ENCODE measurements around the gene VIPR1.

Gene VIPR1

DNA sequence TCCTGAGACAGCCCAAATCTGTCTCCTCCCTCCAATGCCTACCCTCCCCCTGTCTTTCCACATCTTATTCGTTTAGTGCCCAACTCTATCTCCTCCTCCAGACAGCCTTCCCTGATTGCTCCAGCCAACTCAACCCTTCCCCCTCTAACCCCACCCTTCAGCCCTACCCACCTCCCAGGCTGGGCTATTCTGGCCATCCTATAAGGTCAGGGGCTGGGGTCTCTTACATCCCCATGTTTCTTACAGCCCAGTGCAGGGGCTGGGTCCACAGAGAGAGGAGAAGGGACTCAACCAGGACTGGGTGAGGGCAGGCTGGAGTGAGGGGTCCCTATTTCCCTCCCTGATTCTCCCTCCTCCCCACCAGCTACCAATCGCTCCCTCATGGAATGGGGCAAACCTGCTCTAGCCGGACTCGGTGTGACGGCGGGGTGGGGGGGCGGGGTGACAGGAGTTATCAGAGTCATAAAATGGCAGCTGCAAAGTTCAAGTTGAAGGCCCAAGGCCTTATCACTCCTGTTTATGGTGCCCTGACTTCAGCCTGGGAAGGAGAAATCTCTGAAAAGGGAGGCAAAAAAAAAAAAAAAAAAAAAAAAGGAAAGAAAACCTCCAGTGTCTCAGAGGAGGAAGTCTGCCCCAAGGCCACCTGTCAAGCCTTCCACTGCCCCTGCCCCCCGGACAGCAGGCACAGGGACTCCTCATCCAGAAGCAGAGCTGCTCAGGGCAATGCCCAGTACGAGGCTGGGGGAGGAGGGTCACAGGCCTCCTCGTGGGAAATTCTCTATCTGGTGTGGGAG is 2.1 kb downstream of the VIPR1 start:
- no peak for DNase-seq (ENCODE audit: low read depth)
- no peak overlapping the region for H3K9ac ChIP-seq (ENCODE audit: low read length)
- no peak overlapping the region for H3K4me3 ChIP-seq (ENCODE audit: low read length)
- H3K9me3 ChIP-seq (ENCODE audit: control insufficient read depth, low read length), result no peaks in the 10 kb centered on the region
- peaks cover 10% of the 10 kb centered on the region for H3K4me1 ChIP-seq (ENCODE audit: control insufficient read depth, insufficient read depth, low read length)
- H3K27me3 ChIP-seq (replicated peaks; ENCODE audit: control insufficient read depth, insufficient read depth, low read length), result peaks cover 67% of the 10 kb centered on the region
- H3K36me3 ChIP-seq (ENCODE audit: control insufficient read depth, insufficient read depth, low read length, severe bottlenecking), result no peaks in the 10 kb centered on the region

DNA sequence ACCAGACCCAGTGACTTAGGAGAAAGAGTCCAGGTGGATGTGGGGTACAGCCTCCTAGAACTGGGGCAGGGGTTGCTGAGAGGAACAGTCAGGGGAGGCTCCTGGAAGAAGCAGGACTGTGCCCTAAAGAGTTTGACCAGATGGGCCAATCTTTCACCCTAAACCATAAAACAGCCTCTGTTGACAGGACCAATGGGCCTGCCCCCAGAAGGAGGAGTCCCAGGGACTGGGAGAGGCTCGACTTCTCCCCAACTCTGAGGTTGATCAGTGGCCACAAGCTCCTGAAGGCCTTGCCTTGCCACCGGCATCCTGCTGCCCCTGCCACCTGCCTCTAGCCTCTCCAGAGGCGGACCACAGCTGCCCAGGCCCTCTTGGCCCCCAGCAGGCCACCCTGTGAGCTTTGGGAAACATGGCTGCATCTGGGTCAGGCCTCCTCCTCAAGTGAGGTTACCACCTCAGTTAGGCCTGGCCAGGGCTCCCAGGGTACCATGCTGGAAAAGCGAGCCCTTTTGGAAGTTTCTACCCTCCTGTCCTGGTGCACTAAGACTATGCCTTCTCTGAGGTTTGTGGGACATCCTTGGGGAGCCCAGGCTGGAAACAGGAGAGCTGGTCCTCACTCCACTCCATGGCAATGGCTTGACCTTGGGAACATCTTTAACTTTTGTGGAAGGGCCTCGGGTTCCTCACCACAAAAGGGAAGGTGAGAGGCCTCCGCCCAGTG is 2.8 kb downstream of the VIPR1 start:
- Histone ChIP-seq H3K9me3 (ENCODE audit: control insufficient read depth, low read length) (no peaks in the 10 kb centered on the region), H3K9ac (ENCODE audit: low read length) (no peak overlapping the region), H3K27me3 (replicated peaks; ENCODE audit: control insufficient read depth, insufficient read depth, low read length) (peaks cover 64% of the 10 kb centered on the region), H3K4me3 (ENCODE audit: low read length) (no peak overlapping the region), H3K4me1 (ENCODE audit: control insufficient read depth, insufficient read depth, low read length) (peaks cover 10% of the 10 kb centered on the region), H3K36me3 (ENCODE audit: control insufficient read depth, insufficient read depth, low read length, severe bottlenecking) (no peaks in the 10 kb centered on the region)
- no peak for DNase-seq (ENCODE audit: low read depth)

DNA sequence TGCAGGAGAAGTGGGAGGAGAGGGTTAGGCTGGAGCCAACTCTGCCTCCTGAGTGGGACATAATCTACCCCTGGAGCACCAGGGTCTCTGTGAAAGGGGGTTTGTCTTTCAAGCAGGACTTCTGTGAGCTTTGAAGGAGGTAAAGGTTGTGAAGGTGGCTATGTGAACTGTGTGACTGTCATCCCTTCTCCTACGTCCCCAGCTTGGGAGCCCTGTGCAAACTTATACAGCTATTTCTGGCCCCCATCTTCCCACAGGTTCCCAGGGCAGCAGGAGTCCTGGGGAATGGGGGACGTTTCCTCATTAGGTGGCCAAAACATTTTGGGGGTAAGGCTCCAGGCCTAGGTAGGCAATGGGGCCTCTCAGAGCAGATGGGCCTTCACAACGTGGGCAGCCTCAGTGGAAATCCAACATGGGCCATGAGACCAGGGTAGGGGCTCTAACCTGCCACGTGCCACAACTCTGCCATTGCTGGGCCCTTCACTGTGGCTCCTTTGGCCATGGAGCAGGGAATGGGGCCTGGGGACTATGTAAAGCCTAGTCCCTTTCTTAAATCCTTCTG is 3.5 kb downstream of the VIPR1 start:
- H3K4me3 ChIP-seq (ENCODE audit: low read length), result no peak overlapping the region
- no peaks in the 10 kb centered on the region for H3K9me3 ChIP-seq (ENCODE audit: control insufficient read depth, low read length)
- H3K27me3 ChIP-seq (replicated peaks; ENCODE audit: control insufficient read depth, insufficient read depth, low read length), result peaks cover 57% of the 10 kb centered on the region
- H3K36me3 ChIP-seq (ENCODE audit: control insufficient read depth, insufficient read depth, low read length, severe bottlenecking), result no peaks in the 10 kb centered on the region
- H3K4me1 ChIP-seq (ENCODE audit: control insufficient read depth, insufficient read depth, low read length), result peaks cover 17% of the 10 kb centered on the region
- H3K9ac ChIP-seq (ENCODE audit: low read length), result no peak overlapping the region
- no peak for DNase-seq (ENCODE audit: low read depth)

DNA sequence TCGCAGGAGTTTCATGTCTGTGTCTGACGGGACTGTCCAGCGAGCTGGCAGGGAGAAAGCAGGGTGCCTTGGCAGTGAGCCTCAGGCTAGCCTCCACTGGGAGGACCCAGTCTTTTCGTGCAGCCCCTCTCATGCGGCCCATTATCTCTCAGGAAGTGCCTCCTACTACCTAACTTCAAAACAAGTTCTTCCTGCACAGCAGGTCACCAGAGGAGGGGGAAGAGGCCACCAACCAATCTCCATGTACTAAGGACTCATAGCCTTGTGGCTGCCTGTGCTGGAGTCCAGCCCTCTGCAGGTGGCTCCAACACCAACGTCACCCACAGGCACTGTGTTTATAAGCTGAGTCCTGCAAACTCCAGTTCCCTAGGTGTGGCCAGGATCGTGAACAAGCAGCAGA is 4.8 kb downstream of the VIPR1 start:
- Histone ChIP-seq H3K4me1 (ENCODE audit: control insufficient read depth, insufficient read depth, low read length) (peaks cover 15% of the 10 kb centered on the region), H3K36me3 (ENCODE audit: control insufficient read depth, insufficient read depth, low read length, severe bottlenecking) (no peaks in the 10 kb centered on the region), H3K27me3 (replicated peaks; ENCODE audit: control insufficient read depth, insufficient read depth, low read length) (peaks cover 44% of the 10 kb centered on the region), H3K9ac (ENCODE audit: low read length) (no peak overlapping the region), H3K4me3 (ENCODE audit: low read length) (no peak overlapping the region), H3K9me3 (ENCODE audit: control insufficient read depth, low read length) (no peaks in the 10 kb centered on the region)
- DNase-seq (ENCODE audit: low read depth), result no peak

DNA sequence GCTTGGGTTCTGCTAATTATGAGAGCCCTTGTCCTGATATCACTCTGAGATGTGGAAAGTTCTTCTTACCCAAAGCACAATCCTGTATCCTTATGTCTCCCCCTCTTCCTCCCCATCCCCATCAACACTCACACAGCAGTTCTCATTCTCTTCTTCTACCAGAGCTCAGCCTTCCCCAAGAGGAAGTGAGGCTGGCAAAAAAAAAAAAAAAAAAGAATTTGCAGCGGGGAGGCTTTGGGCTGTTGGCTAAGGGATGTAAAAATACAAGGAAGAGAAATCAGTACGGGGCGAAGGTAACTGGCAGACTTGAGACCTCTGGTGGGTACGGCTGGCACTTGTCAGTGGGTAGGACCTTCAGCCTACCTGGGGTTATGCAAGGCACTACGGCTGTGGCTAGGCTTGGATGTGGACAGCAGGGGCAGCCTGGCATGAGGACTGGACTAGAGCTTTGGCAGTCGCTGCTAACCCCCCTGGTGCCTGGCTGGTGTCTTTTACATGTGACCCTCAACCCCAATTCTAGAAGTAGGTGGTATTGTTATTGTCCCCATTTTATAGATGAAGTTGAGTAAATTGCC is 5.4 kb downstream of the VIPR1 start:
- no peak for DNase-seq (ENCODE audit: low read depth)
- Histone ChIP-seq H3K9ac (ENCODE audit: low read length) (no peak overlapping the region), H3K4me3 (ENCODE audit: low read length) (no peak overlapping the region), H3K4me1 (ENCODE audit: control insufficient read depth, insufficient read depth, low read length) (peaks cover 15% of the 10 kb centered on the region), H3K27me3 (replicated peaks; ENCODE audit: control insufficient read depth, insufficient read depth, low read length) (peaks cover 43% of the 10 kb centered on the region), H3K9me3 (ENCODE audit: control insufficient read depth, low read length) (no peaks in the 10 kb centered on the region), H3K36me3 (ENCODE audit: control insufficient read depth, insufficient read depth, low read length, severe bottlenecking) (no peaks in the 10 kb centered on the region)

DNA sequence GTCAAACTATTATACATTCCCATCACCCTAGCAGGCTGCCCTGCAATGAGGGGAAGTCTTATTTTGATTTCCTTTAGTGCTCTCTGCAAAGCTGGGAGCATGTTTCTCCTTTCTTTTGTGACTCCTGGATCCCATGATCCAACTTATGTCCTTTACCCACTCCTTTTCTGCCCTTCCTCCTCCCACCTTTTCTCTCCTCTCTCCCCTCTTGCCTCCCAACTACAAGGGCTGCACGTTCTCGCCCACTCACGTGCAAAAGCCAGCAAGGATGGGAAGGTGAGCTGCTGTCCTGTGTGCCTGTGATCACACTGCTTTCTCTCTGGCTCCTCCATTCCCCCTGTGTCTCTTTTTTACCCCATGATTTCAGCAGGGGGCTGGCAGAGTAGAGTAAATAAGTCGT is 6.1 kb downstream of the VIPR1 start:
- no peak for DNase-seq (ENCODE audit: low read depth)
- no peak overlapping the region for H3K4me3 ChIP-seq (ENCODE audit: low read length)
- H3K4me1 ChIP-seq (ENCODE audit: control insufficient read depth, insufficient read depth, low read length), result peaks cover 15% of the 10 kb centered on the region
- no peak overlapping the region for H3K9ac ChIP-seq (ENCODE audit: low read length)
- no peaks in the 10 kb centered on the region for H3K36me3 ChIP-seq (ENCODE audit: control insufficient read depth, insufficient read depth, low read length, severe bottlenecking)
- no peaks in the 10 kb centered on the region for H3K9me3 ChIP-seq (ENCODE audit: control insufficient read depth, low read length)
- H3K27me3 ChIP-seq (replicated peaks; ENCODE audit: control insufficient read depth, insufficient read depth, low read length), result peaks cover 37% of the 10 kb centered on the region

DNA sequence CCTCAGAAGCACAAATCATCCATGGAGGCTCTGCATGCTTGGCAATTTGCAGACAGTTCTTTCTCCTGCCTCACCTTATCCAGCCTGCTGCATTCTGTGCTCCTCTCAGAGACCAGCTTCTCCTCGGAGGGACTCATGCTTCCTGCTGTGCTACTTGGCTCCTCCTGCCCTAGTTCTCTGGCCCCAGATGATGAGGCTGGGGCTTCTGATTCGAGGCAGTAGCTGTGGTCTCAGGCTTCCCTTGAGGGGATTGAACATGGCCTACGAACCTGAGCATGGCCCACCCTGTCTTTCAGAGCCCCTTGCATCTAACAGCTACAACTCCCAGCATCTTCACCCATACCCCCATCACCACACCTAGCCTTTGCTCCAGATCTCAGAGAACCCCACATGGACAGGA is 6.7 kb downstream of the VIPR1 start:
- Histone ChIP-seq H3K36me3 (ENCODE audit: control insufficient read depth, insufficient read depth, low read length, severe bottlenecking) (no peaks in the 10 kb centered on the region), H3K9ac (ENCODE audit: low read length) (no peak overlapping the region), H3K4me1 (ENCODE audit: control insufficient read depth, insufficient read depth, low read length) (peaks cover 15% of the 10 kb centered on the region), H3K27me3 (replicated peaks; ENCODE audit: control insufficient read depth, insufficient read depth, low read length) (peaks cover 35% of the 10 kb centered on the region), H3K9me3 (ENCODE audit: control insufficient read depth, low read length) (no peaks in the 10 kb centered on the region), H3K4me3 (ENCODE audit: low read length) (no peak overlapping the region)
- no peak for DNase-seq (ENCODE audit: low read depth)

DNA sequence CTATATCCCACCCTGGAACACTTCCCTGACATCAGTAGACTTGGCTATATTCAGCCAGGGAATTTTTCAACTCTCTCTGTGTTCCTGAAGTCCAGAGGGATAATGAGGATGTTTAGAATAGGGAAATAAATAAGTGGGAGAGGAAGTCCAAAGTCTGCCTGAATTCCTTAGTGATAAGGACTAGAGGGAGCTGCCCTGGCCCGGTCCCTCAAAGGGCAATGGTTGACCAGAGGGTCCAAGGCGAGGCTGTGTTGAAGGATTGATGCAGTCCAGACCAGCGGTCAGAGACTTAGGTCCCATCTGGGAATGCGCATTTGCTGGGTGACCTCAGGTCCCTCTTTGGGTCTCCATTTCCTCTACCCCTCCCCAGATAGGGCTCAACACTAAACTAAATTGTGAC is 7.9 kb downstream of the VIPR1 start:
- peaks cover 15% of the 10 kb centered on the region for H3K4me1 ChIP-seq (ENCODE audit: control insufficient read depth, insufficient read depth, low read length)
- peaks cover 30% of the 10 kb centered on the region for H3K27me3 ChIP-seq (replicated peaks; ENCODE audit: control insufficient read depth, insufficient read depth, low read length)
- H3K36me3 ChIP-seq (ENCODE audit: control insufficient read depth, insufficient read depth, low read length, severe bottlenecking), result no peaks in the 10 kb centered on the region
- no peaks in the 10 kb centered on the region for H3K9me3 ChIP-seq (ENCODE audit: control insufficient read depth, low read length)
- DNase-seq (ENCODE audit: low read depth), result no peak
- H3K9ac ChIP-seq (ENCODE audit: low read length), result no peak overlapping the region
- no peak overlapping the region for H3K4me3 ChIP-seq (ENCODE audit: low read length)

DNA sequence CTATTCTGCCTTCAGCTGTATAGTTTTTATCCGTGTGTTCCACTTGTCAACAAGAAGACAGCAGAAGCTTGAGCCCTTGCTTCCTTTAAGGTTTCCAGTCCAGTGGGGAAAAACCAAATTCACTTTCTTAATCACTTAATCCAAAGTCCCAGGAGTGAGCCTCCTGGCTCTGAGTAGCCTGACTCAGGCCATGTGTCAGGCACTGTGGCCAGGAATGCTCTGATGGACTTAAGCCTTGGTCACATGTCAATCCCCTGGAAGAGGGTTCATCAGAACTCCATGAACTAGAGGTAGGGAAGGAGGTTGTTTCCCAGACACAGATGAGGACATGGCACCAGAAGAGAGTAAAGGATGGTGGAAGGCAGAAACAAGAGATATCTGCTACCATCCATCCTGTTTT is 8.8 kb downstream of the VIPR1 start:
- H3K36me3 ChIP-seq (ENCODE audit: control insufficient read depth, insufficient read depth, low read length, severe bottlenecking), result no peaks in the 10 kb centered on the region
- H3K9ac ChIP-seq (ENCODE audit: low read length), result no peak overlapping the region
- no peak for DNase-seq (ENCODE audit: low read depth)
- H3K4me1 ChIP-seq (ENCODE audit: control insufficient read depth, insufficient read depth, low read length), result peaks cover 15% of the 10 kb centered on the region
- H3K9me3 ChIP-seq (ENCODE audit: control insufficient read depth, low read length), result no peaks in the 10 kb centered on the region
- H3K4me3 ChIP-seq (ENCODE audit: low read length), result no peak overlapping the region
- H3K27me3 ChIP-seq (replicated peaks; ENCODE audit: control insufficient read depth, insufficient read depth, low read length), result peaks cover 29% of the 10 kb centered on the region

DNA sequence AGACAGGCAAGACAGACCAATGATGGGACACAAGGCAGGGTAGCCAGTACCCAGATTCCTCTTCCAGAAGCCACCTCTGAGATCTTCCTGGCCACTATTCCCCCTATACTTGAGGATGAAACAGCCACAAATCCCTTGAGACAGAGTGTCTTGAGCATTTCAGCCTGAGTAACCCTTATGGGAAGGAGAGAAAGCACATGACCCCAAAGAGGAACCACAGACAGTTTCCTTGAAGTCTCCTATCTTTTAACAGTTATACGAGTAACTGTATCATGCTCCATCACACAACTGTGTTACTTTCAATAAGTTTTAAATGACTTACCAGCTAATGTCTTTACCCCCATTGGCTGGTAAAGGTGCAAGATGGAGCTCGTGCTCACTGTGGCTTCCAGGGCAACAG is 9.3 kb downstream of the VIPR1 start:
- no peaks in the 10 kb centered on the region for H3K36me3 ChIP-seq (ENCODE audit: control insufficient read depth, insufficient read depth, low read length, severe bottlenecking)
- peaks cover 15% of the 10 kb centered on the region for H3K4me1 ChIP-seq (ENCODE audit: control insufficient read depth, insufficient read depth, low read length)
- H3K4me3 ChIP-seq (ENCODE audit: low read length), result no peak overlapping the region
- peaks cover 31% of the 10 kb centered on the region for H3K27me3 ChIP-seq (replicated peaks; ENCODE audit: control insufficient read depth, insufficient read depth, low read length)
- no peak overlapping the region for H3K9ac ChIP-seq (ENCODE audit: low read length)
- no peaks in the 10 kb centered on the region for H3K9me3 ChIP-seq (ENCODE audit: control insufficient read depth, low read length)
- no peak for DNase-seq (ENCODE audit: low read depth)

DNA sequence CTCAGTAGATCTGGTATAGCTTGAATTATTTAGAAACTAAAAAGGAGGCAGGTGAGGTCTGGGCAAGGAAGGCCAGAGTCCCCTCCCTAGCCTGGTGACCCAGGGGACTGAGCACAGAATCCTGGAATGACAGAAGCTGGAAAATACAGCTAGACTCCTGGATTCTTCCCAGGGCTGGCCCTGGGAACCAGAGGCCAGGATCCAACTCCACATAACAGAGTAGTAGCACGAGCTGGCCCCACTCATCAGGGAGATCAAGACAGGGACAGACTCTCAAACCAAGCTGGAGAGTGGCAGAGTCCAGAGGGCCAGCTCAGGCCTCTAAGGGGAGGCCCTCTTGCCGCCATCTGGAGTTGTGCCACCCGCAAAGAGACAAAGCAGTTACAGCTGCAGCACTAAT is 10.7 kb downstream of the VIPR1 start:
- Histone ChIP-seq H3K4me3 (ENCODE audit: low read length) (no peak overlapping the region), H3K36me3 (ENCODE audit: control insufficient read depth, insufficient read depth, low read length, severe bottlenecking) (no peaks in the 10 kb centered on the region), H3K27me3 (replicated peaks; ENCODE audit: control insufficient read depth, insufficient read depth, low read length) (peaks cover 34% of the 10 kb centered on the region), H3K9me3 (ENCODE audit: control insufficient read depth, low read length) (no peaks in the 10 kb centered on the region), H3K9ac (ENCODE audit: low read length) (no peak overlapping the region), H3K4me1 (ENCODE audit: control insufficient read depth, insufficient read depth, low read length) (peaks cover 15% of the 10 kb centered on the region)
- DNase-seq (ENCODE audit: low read depth), result no peak
